Kidney (tissue), 14 donors: ENCODE results near the gene GRIN1. TPM values are rescaled to one million over a fixed set of nuclear protein-coding genes. Genes with fewer than 3 reads are reported as not detected.
"Not testable (repeated sequence)": the region's sequence is repeated elsewhere in the genome, so short reads cannot be mapped to it uniquely, and the experiment has no call there.

Source experiments
- DNase-seq, 5 donors: peaks; one replicate each; pipeline ENCODE4 v3.0.0-alpha.2; 2013 to 2020
- FAIRE-seq: peaks from 2 replicates; lab custom pipeline; 2012; peaks lifted over from hg19 to GRCh38; lab: Jason Lieb, UNC
- H3K27ac ChIP-seq, 2 donors: one replicate each; pipeline ENCODE4 v1.7.0; 2013; ENCODE audit warnings: low read depth in 2 of 2, low read length in 2 of 2, inconsistent platforms in 1 of 2
- H3K27me3 ChIP-seq: one replicate; pipeline ENCODE4 v1.7.1; 2013; ENCODE audit warnings: low read length, inconsistent platforms; ENCODE audit not compliant: control insufficient read depth, insufficient read depth
- H3K36me3 ChIP-seq, 3 donors: one replicate each; pipeline versions ENCODE4 v1.7.0 to v1.7.1; 2013; ENCODE audit warnings: low read length in 3 of 3, control low read depth in 1 of 3, inconsistent platforms in 1 of 3; ENCODE audit not compliant: insufficient read depth in 3 of 3, control insufficient read depth in 2 of 3
- H3K4me1 ChIP-seq, 3 donors: one replicate each; pipeline versions ENCODE4 v1.7.0 to v1.7.1; 2013; ENCODE audit warnings: low read length in 3 of 3, inconsistent platforms in 1 of 3, low read depth in 1 of 3; ENCODE audit not compliant: control insufficient read depth in 2 of 3, insufficient read depth in 2 of 3
- H3K4me3 ChIP-seq, 3 donors: one replicate each; pipeline versions ENCODE4 v1.7.0 to v1.8.1; 2013; ENCODE audit warnings: low read length in 3 of 3, control low read depth in 1 of 3, inconsistent platforms in 1 of 3
- H3K9ac ChIP-seq, 3 donors: one replicate each; pipeline versions ENCODE4 v1.7.0 to v1.7.1; 2013; ENCODE audit warnings: low read length in 3 of 3, control low read depth in 1 of 3, inconsistent platforms in 1 of 3
- H3K9me3 ChIP-seq, 3 donors: one replicate each; pipeline versions ENCODE4 v1.7.0 to v1.7.1; 2013; ENCODE audit warnings: low read length in 3 of 3, control low read depth in 1 of 3, inconsistent platforms in 1 of 3; ENCODE audit not compliant: control insufficient read depth in 2 of 3, insufficient read depth in 1 of 3
- intact Hi-C: fragments of 100-400 bp; cut with DNase I; formaldehyde crosslinking; loops from one replicate; pipeline ENCODE4 v1.11.1; 2022
- polyA plus RNA-seq: library from polyadenylated mRNA; stranded (reverse); fragments of 350-450 nt; fragmentation: Illumina TruSeq; extraction: RNeasy Lipid Tissue Mini Kit (QIAGEN cat#74804); gene quantifications from one replicate; pipeline ENCODE4 v1.2.3, GENCODE V29; 2014; ENCODE audit warnings: low read depth, low replicate concordance; ENCODE audit not compliant: insufficient read depth
- total RNA-seq: library from RNA; stranded (reverse); fragmentation: NEBNext Ultra II Directional; extraction: Animal tissue kit (Norgen Biotek cat#: 25700); gene quantifications from one replicate; pipeline ENCODE4 v1.2.1, GENCODE V29; 2021
- TF ChIP-seq, protein P1 (sequence below): IDR thresholded peaks from 3 replicates; pipeline ENCODE4 v1.5.1; 2012; ENCODE audit warnings: mild to moderate bottlenecking, moderate library complexity, borderline replicate concordance; ENCODE audit not compliant: insufficient read depth; ENCODE audit errors: extremely low read depth
- donor health status: control.
- donor health status: control.
- donor health status: control.
- donor health status: control.
- donor health status: control.
- donor health status: DM: yes; HTN: yes; CAD: no.
- donor health status: Normal renal cell carcinoma (clear cell type).

The GRIN1 gene
- total and polyA plus RNA-seq, 2 donors from 2014 or later, result 0.47 TPM; not detected in 1

DNA sequence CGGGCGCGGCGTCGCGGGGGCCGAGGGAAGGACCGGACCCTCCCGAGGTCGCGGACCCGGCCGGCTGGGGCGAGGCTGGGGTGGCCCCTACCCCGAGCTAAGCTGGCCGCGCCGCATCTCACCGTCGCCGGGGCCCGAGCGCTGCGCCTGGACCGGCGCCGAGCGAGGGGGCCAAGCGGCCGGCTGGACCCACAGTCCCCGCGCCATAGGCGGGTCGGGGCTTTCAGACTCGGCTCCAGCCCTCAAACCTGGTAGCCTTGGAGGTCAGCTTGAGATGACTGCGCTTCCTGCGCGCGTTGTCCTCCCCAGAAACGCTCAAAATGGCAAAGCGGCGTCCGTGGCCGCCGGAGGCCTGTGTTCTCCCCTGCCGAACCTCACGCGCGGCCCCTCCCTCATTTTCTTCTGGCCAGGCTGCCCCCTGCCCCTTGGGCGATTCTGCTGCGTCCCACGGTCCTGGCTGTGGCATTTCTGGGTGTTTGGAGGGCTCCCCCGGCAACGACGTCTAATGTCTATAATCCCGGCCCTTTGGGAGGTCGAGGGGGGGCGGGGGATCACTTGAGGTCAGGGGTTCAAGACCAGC, 8.7 kb upstream of the GRIN1 start:
- FAIRE-seq (no peak), DNase-seq (no peak)
- TF ChIP-seq, protein P1, sequence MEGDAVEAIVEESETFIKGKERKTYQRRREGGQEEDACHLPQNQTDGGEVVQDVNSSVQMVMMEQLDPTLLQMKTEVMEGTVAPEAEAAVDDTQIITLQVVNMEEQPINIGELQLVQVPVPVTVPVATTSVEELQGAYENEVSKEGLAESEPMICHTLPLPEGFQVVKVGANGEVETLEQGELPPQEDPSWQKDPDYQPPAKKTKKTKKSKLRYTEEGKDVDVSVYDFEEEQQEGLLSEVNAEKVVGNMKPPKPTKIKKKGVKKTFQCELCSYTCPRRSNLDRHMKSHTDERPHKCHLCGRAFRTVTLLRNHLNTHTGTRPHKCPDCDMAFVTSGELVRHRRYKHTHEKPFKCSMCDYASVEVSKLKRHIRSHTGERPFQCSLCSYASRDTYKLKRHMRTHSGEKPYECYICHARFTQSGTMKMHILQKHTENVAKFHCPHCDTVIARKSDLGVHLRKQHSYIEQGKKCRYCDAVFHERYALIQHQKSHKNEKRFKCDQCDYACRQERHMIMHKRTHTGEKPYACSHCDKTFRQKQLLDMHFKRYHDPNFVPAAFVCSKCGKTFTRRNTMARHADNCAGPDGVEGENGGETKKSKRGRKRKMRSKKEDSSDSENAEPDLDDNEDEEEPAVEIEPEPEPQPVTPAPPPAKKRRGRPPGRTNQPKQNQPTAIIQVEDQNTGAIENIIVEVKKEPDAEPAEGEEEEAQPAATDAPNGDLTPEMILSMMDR, result no peak
- peaks cover 0 to 16% (median 0%) of the 10 kb centered on the region in 3 donors for H3K4me1 ChIP-seq
- H3K27ac ChIP-seq, result peak overlapping the region in 1 of 2 donors; percentile 51
- H3K27me3 ChIP-seq, result no peaks in the 10 kb centered on the region
- no peaks in the 10 kb centered on the region for H3K36me3 ChIP-seq
- intact Hi-C loops, result no loop called here
- peak overlapping the region in 2 of 3 donors; percentile 72 to 77 for H3K4me3 ChIP-seq
- no peak overlapping the region for H3K9ac ChIP-seq
- no peaks in the 10 kb centered on the region for H3K9me3 ChIP-seq

DNA sequence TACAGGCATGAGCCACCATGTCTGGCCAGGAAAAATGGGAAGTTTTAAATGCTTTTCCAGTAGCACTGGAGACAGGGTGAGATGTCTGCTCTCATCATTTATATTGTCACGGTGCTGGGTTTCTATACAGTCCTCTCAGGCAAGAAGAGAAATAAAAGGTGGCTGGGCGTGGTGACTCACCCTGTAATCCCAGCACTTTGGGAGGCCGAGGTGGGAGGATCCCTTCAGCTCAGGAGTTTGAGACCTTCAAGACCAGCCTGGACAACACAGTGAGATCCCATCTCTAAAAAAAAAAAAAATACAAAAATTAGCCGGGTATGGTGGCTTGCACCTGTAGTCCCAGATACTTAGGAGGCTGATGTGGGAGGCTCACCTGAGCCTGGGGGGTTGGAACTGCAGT, 4.8 kb upstream of the GRIN1 start:
- DNase-seq (no peak), FAIRE-seq (no peak)
- TF ChIP-seq, protein P1, result no peak
- Histone ChIP-seq H3K4me3 (no peak overlapping the region), H3K27ac (no peak overlapping the region), H3K9ac (no peak overlapping the region), H3K4me1 (peaks cover 0 to 2% (median 0%) of the 10 kb centered on the region in 3 donors), H3K36me3 (no peaks in the 10 kb centered on the region), H3K27me3 (peaks cover 13% of the 10 kb centered on the region), H3K9me3 (no peaks in the 10 kb centered on the region)
- intact Hi-C loops, result no loop called here

- H3K9me3 ChIP-seq, FAIRE-seq, H3K27ac ChIP-seq, H3K4me1 ChIP-seq, intact Hi-C loops, DNase-seq, H3K4me3 ChIP-seq, H3K36me3 ChIP-seq, H3K9ac ChIP-seq: not testable (repeated sequence)
- peaks cover 16% of the 10 kb centered on the region for H3K27me3 ChIP-seq
Measured at GRCh38 chr9:137135154-137135553, 3.8 kb upstream of the GRIN1 start.

DNA sequence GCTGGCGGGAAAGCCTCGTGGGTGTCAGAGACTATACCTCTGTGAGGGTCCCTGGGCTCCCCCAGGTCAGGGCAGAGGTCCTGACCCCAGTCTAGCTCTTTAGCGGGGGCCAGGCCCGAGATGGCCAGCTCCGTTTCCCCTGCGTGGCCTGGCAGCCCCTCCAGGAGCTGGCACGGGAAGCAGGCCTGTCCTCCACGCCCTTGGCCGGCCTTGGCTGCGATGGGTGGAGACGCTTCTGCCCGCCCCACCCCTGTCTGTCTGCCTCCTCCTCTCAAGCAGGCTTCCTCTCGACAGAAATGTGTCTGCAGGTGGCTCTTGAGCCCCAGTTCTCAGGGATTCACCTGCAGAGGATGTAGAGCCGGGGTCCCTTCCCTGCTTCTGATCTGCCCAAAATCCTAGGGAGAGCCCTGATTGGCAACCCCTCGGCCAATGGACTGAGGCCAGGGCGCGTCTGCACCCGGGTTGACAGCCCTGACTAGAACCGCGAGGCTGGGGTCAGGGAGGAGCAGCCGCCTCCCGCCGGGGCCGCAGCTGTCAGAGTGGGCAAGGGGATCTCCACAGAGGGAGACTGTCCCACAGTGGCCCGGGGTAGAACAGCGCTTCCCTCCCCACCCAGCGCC, 2.6 kb upstream of the GRIN1 start:
- TF ChIP-seq, protein P1, result no peak
- Histone ChIP-seq H3K9me3 (no peaks in the 10 kb centered on the region), H3K9ac (no peak overlapping the region), H3K36me3 (no peaks in the 10 kb centered on the region), H3K27me3 (peaks cover 21% of the 10 kb centered on the region), H3K4me1 (no peaks in the 10 kb centered on the region), H3K27ac (no peak overlapping the region), H3K4me3 (no peak overlapping the region)
- DNase-seq (no peak), FAIRE-seq (no peak)
- intact Hi-C loops, result no loop called here
